Activated T-cell treated with anti-CD3 and anti-CD28 coated beads, Interleukin-2, amount 50 U/mL, for 72 hours (primary cell): ENCODE measurements around the gene LIN37. TPM values are rescaled to one million over a fixed set of nuclear protein-coding genes. Genes with fewer than 3 reads are reported as not detected.

Experiments
- ATAC-seq, 2 donors: fragments of 150-1000 bp; cut with Tn5 transposase; replicated peaks in 1 of 2; 2 replicates each; pipeline ENCODE4 v1.10.0; 2021; ENCODE audit warnings: moderate library complexity in 2 of 2, mild to moderate bottlenecking in 1 of 2
- DNase-seq, 2 donors: peaks; one replicate each; pipeline ENCODE4 v3.0.0; 2021 to 2022; ENCODE audit warnings: mixed read lengths in 1 of 2
- H3K27ac Mint-ChIP-seq: one replicate; pipeline ENCODE4 v1.8.0; 2022; ENCODE audit warnings: mild to moderate bottlenecking, moderate library complexity, mixed read lengths
- H3K27me3 Mint-ChIP-seq: one replicate; pipeline ENCODE4 v1.8.0; 2022; ENCODE audit warnings: low read depth, mixed read lengths
- H3K36me3 Mint-ChIP-seq, 2 donors: one replicate each; pipeline ENCODE4 v1.8.0; 2022; ENCODE audit warnings: mixed read lengths in 2 of 2, mild to moderate bottlenecking in 1 of 2; ENCODE audit not compliant: insufficient read depth in 2 of 2
- H3K4me1 Mint-ChIP-seq: one replicate; pipeline ENCODE4 v1.8.0; 2022; ENCODE audit warnings: low read depth, mixed read lengths
- H3K4me3 Mint-ChIP-seq, 2 donors: one replicate each; pipeline ENCODE4 v1.8.0; 2022; ENCODE audit warnings: mild to moderate bottlenecking in 2 of 2, mixed read lengths in 2 of 2, moderate library complexity in 2 of 2
- H3K9me3 Mint-ChIP-seq, 2 donors: one replicate each; pipeline ENCODE4 v1.8.0; 2022; ENCODE audit warnings: mixed read lengths in 2 of 2
- total RNA-seq, 2 donors: library from RNA; stranded (reverse); gene quantifications; one replicate each; pipeline ENCODE4 v1.2.3, GENCODE V29; 2022

The LIN37 gene, protein sequence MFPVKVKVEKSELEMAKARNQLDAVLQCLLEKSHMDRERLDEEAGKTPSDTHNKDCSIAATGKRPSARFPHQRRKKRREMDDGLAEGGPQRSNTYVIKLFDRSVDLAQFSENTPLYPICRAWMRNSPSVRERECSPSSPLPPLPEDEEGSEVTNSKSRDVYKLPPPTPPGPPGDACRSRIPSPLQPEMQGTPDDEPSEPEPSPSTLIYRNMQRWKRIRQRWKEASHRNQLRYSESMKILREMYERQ
- total RNA-seq: 10 to 100 TPM; 11.4 to 14.3 TPM

DNA sequence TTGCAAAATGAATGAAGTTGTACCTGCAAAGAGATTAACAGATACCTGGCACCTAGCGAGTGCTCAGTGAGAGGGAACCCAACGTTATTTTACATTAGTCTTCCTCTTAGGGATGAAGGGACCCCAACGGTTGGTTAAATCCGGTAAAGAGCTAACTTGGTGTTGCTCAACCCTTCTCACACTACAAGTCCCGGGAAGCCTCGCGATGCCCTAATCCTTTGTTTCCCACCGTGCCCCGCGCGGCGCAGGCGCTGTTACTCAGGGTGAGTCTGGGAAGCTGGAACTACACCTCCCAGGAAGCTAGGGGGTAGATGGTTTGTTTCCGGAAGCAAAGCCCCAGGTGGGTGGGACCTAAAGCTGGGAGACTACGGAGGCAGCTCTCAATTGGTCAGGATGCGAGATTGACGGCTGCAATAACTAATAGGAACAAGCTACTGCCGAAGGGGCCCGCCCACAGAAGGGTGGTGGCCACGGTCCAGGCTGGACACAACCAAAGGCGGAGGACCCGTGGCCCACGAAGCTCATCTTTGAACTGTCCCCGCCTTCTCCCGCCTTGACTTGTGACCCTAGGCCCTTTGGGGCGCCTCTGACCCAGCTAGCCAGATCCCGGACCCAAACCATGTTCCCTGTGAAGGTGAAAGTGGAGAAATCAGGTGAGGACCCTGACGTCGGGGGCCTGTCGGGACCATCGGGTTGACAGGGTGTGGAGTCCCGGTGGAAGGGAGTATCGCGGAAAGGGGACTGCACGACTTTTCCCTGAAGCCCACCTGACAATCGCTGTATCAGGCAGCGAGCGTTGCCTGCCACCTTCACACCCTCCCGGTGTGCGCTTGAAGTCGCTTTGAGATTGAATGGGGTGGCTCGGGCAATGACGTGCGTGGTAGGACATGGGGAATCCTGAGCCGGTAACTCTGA is at the start of gene LIN37:
TSS of gene LIN37 (plus strand) at position 471 of the 915 bp plus-strand sequence. CDS start at position 620, 149 bp downstream.
- peak within 1 kb of the TSS; percentile 88 for H3K27ac Mint-ChIP-seq
- H3K36me3 Mint-ChIP-seq: no peaks in the 10 kb centered on the region
- H3K4me1 Mint-ChIP-seq: peaks cover 54% of the 10 kb centered on the region

DNA sequence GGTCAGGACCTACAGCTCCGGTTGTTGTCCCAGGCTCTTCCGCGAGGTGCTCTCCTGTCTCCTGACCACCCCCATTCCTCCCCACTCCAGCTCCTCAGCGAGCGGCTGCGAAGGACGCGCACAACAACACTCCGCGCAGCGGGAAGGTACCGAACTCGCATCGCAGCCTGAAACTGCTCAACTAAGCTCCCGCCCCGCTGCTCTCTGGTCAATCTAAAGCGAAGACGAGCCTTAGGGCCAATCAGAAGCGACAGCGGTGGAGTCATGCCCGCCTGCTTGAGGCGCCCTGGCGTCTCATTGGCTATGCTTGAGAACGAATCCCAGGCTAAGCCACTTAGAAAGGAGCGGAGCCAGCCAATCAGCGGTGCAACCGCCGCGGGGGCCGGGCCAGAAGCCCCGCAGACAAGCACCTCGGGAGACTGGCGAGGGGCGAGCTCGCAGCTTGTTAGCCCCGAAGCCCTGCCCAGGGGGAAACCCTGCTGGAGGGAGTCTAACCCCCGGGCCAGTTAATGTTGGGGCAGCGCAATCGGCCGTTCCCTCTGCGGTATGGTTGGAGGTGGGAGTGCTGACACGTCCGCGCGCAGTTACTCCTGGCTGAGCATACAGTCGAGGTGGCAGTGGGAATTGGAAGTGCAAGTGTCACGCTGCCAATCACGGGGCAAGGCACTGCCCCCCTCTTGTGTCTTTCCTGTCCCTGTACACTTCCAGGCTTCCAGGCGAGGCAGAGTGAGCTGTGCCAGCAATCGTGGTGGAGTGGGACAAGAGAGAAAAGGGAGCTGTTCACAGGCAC is 46.0 kb upstream of the LIN37 start:
- Mint-ChIP-seq H3K27me3 (no peaks in the 10 kb centered on the region), H3K36me3 (peaks cover 3% of the 10 kb centered on the region in 2 donors), H3K4me1 (peaks cover 31% of the 10 kb centered on the region), H3K4me3 (peak overlapping the region; percentile 94 to 97), H3K27ac (peak overlapping the region; percentile 92), H3K9me3 (peaks cover 0 to 2% of the 10 kb centered on the region in 2 donors)
- DNase-seq: peak; percentile 92 to 95
- peak; percentile 99 for ATAC-seq

More for the DNA sequence above, at the start of gene LIN37:
- Mint-ChIP-seq H3K4me3 (peak within 1 kb of the TSS; percentile 98), H3K9me3 (no peaks in the 10 kb centered on the region), H3K27me3 (no peaks in the 10 kb centered on the region)
- ATAC-seq (peak; percentile 75 to 77), DNase-seq (peak; percentile 99)

DNA sequence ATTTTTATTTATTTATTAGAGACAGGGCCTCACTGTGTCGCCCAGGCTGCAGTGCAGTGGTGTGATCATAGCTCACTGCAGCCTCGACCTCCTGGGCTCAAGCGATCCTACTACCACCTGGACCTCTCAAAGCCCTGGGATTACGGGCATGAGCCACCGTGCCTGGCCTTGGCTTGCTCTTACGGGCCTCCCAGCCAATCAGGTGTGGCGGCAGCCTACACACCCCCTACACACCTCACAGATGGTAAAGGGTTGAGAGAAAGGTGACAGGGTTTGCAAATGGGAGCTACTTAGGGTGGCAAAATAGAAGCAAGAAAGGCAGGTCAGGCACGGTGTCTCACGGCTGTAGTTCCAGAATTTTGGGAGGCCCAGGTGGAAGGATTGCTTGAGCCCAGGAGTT is 45.0 kb upstream of the LIN37 start:
- H3K4me3 Mint-ChIP-seq: peak overlapping the region in 1 of 2 donors; percentile 94
- H3K27ac Mint-ChIP-seq: no peak overlapping the region
- ATAC-seq (no peak), DNase-seq (no peak)
- H3K9me3 Mint-ChIP-seq: peaks cover 0 to 2% of the 10 kb centered on the region in 2 donors
- H3K27me3 Mint-ChIP-seq: no peaks in the 10 kb centered on the region
- peaks cover 3% of the 10 kb centered on the region in 2 donors for H3K36me3 Mint-ChIP-seq
- peaks cover 25% of the 10 kb centered on the region for H3K4me1 Mint-ChIP-seq

DNA sequence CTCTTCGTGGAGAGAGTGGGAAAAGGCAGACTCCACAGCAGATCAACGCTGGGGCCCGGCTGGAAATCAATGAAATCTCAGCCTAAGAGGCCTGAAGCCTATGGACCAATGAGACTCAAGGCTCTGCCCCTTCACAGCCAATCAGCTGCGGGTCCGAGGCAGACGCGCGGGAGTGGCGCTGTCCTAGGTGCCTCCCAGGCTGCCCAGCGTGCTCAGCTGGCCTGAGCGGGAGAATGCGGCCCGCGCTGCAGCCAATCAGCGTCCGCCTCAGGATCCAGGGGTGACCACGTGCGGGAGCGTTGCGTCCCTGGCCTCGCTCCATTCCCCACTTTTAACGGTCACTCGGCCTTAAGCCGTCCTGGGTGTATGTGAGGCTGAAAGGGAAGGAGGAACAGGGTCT is 44.2 kb upstream of the LIN37 start, which contains the start of gene ZBTB32:
TSS of gene ZBTB32 (plus strand) at position 341 of the 400 bp plus-strand sequence. CDS start 10,069 bp downstream, outside the sequence.
- DNase-seq (peak in 1 of 2 donors; percentile 36), ATAC-seq (no peak)
- H3K27ac Mint-ChIP-seq: no peak within 1 kb of the TSS
- H3K4me1 Mint-ChIP-seq: peaks cover 24% of the 10 kb centered on the region
- peaks cover 3% of the 10 kb centered on the region in 2 donors for H3K36me3 Mint-ChIP-seq
- H3K9me3 Mint-ChIP-seq: peaks cover 0 to 2% of the 10 kb centered on the region in 2 donors
- no peak within 1 kb of the TSS for H3K4me3 Mint-ChIP-seq
- H3K27me3 Mint-ChIP-seq: no peaks in the 10 kb centered on the region

DNA sequence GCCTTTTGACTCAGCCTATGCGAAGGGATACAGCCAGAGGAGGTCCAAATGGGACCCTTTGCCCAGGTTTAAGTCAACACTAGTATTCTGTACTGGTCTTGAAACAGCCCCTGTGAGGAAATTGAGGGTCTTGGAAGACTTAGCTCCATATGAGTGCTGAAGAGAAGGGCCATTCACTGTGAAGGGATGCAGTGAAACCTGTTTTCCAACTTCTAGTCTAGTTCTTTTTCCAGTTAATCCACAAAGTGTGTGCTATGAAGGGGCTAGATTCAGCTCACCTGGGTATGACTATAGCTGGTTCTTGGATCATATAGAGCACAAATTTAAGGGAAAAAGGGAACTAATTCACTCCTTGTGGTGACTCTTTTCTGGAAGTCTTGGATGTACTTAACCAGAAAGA is 40.0 kb upstream of the LIN37 start:
- Mint-ChIP-seq H3K4me3 (no peak overlapping the region), H3K36me3 (peaks cover 1 to 2% of the 10 kb centered on the region in 2 donors), H3K9me3 (no peaks in the 10 kb centered on the region), H3K27ac (no peak overlapping the region), H3K27me3 (no peaks in the 10 kb centered on the region), H3K4me1 (peaks cover 43% of the 10 kb centered on the region)
- DNase-seq (no peak), ATAC-seq (no peak)

DNA sequence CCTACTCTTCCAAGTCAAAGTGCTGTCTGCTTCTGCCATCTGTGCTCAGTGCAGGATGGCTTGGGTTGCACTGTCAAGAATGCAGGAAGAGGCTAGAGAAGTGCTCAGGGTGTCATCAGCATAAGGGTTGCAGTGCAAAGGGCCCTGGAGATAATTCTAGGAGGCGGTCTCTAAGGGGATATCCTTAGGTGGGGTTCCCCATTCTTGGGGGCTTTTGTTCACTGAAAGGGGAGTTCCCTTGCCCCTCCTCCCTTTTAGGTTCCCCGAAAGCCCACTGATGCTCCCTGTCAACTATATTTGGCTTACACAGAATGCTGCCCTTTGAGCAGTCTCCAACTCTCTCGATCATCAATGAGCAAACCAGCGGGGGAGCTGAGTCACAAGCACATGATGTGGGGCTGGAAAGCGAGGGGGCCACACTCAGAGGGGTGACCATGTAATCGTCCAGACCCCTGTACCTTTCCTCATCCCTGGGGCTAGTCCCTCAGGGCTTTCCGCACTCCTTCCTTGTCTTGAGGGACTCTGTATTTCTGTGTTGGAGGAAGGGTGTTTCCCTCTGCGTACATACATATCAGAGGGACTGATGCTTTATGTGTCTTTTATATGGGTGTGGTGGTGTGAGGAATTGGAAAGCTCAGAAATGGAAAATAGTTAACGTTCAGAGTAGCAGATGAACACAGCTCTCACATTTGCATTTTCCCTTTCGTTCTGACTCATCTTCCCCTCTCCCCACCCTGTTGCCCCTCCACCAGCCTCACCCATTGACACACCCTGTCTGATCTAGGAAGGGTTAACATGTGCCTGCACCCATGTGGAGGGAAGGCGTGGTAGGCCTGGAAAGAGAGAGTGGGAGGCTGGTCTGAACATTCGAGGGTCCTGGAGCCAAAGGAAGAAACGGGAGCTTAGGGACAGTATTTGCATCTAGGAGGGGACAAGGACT is 37.3 kb upstream of the LIN37 start:
- Mint-ChIP-seq H3K27ac (peak overlapping the region; percentile 94), H3K27me3 (no peaks in the 10 kb centered on the region), H3K4me3 (peak overlapping the region; percentile 72 to 89), H3K36me3 (peaks cover 14 to 17% of the 10 kb centered on the region in 2 donors), H3K4me1 (peaks cover 60% of the 10 kb centered on the region), H3K9me3 (no peaks in the 10 kb centered on the region)
- ATAC-seq (peak; percentile 57 to 60), DNase-seq (peak; percentile 78 to 86)

DNA sequence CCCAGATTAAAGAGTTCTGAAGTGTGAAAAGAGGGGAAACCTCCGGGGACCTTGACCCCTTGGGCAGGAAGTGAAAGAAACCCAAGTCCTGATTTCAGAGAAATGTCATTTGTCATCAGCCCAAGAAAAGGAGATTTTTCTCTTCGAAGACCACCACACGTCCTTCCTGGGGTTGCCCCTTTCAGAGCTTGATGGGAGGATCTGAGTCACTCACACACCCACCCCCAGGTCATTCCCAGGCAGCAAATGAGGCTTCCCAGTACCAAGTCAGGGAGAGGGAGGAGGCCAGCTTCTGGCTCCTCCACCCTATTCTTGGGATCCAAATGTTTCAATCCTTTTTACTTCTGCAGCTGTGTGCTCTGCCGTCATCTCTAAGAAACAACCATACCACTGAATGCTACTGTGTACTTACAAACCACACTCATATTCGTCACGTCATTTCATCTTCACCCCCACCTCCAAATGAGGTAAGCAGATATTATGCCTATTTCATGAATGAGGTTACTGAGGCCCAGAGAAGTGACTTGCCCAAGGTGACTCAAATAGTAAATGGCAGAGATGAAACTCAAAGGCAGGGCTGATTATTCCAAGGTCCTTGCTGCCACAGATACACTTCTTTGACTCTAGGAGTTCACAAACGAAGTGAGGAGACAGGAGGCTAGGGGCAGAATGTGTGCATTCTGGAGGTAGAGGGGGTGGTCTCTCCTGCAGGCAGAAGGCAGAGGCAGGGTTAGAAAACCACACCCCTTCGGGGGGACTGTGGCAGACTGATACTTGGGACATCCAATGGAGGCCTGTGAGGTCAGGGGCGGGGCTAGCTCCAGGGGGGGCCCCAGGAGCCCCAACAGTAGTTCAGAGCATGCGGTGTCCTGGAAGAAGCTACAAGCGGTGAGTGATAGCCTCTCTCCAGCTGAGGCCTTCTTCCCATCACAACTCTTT is 35.5 kb upstream of the LIN37 start:
- Mint-ChIP-seq H3K27me3 (no peaks in the 10 kb centered on the region), H3K4me1 (peaks cover 60% of the 10 kb centered on the region), H3K27ac (peak overlapping the region; percentile 94), H3K36me3 (peaks cover 20 to 24% of the 10 kb centered on the region in 2 donors), H3K4me3 (peak overlapping the region; percentile 89), H3K9me3 (no peaks in the 10 kb centered on the region)
- DNase-seq (peak; percentile 85 to 86), ATAC-seq (peak; percentile 45 to 46)

DNA sequence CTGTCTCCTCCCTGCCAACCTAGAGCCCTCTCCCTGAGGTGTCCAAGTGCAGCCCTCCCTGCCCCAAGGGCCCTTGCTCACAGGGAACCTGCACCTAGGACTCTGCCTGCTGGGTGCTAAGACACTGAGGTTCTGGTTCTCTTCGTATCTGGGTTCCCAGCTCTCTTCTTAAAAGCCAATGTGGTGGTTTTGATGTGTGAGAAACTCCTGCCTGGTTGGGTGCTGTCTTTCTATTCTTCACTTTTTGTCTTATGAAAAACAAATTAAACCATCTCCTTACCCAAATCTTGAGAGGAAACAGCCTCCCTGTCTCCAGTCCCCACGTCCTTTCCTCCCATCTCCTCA is 34.9 kb upstream of the LIN37 start:
- Mint-ChIP-seq H3K27me3 (no peaks in the 10 kb centered on the region), H3K27ac (peak overlapping the region; percentile 94), H3K36me3 (peaks cover 20 to 24% of the 10 kb centered on the region in 2 donors), H3K4me3 (peak overlapping the region; percentile 89), H3K4me1 (peaks cover 60% of the 10 kb centered on the region), H3K9me3 (no peaks in the 10 kb centered on the region)
- DNase-seq (no peak), ATAC-seq (no peak)

DNA sequence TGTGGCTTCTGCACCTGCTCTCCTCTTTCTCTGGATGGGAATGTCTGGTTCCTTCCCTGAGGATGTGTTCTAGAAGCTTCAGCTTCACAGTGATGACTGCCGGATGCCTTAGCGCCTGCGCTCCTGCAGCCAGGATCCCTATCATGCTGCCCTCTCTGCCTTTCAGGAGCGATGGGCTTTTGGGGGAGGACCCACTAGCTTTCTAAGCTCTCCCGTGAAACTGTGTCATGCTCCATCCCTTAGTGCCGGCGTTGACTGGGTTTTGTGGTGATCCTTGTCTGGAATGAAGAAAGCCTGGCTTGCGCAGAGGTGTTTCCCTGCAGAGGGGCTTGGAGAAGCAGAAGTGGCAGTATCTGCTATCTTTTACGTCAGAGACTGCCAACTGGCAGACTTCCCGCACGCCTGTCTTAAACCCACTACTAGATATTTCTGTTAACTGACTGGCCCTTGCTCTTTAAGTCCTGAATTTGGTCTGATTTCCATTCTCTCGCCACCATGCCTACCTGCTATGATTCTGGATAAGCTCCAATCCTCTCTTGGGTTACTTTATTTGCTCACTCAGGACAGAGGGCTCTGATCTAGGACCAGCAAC is 34.4 kb upstream of the LIN37 start:
- H3K4me3 Mint-ChIP-seq: peak overlapping the region; percentile 89
- peaks cover 21 to 24% of the 10 kb centered on the region in 2 donors for H3K36me3 Mint-ChIP-seq
- H3K4me1 Mint-ChIP-seq: peaks cover 55% of the 10 kb centered on the region
- H3K27me3 Mint-ChIP-seq: no peaks in the 10 kb centered on the region
- ATAC-seq (no peak), DNase-seq (no peak)
- peak overlapping the region; percentile 94 for H3K27ac Mint-ChIP-seq
- H3K9me3 Mint-ChIP-seq: no peaks in the 10 kb centered on the region

DNA sequence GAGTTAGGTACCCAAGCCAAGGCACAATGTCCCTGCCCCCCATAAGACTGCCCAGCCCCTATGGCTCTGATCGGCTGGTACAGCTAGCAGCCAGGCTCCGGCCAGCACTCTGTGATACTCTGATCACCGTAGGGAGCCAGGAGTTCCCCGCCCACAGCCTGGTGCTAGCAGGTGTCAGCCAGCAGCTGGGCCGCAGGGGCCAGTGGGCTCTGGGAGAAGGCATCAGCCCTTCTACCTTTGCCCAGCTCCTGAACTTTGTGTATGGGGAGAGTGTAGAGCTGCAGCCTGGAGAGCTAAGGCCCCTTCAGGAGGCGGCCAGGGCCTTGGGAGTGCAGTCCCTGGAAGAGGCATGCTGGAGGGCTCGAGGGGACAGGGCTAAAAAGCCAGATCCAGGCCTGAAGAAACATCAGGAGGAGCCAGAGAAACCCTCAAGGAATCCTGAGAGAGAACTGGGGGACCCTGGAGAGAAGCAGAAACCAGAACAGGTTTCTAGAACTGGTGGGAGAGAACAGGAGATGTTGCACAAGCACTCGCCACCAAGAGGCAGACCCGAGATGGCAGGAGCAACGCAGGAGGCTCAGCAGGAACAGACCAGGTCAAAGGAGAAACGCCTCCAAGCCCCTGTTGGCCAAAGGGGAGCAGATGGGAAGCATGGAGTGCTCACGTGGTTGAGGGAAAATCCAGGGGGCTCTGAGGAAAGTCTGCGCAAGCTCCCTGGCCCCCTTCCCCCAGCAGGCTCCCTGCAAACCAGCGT is 33.6 kb upstream of the LIN37 start:
- Mint-ChIP-seq H3K4me3 (peak overlapping the region; percentile 89), H3K27ac (peak overlapping the region; percentile 94), H3K4me1 (peaks cover 54% of the 10 kb centered on the region), H3K9me3 (no peaks in the 10 kb centered on the region), H3K27me3 (no peaks in the 10 kb centered on the region), H3K36me3 (peaks cover 23 to 24% of the 10 kb centered on the region in 2 donors)
- ATAC-seq (no peak), DNase-seq (peak in 1 of 2 donors; percentile 54)
